Measurements from ENCODE around the gene JOSD2. TPM values are rescaled to one million over a fixed set of nuclear protein-coding genes. Genes with fewer than 3 reads are reported as not detected.

Gene JOSD2
- total RNA-seq, 1 donor from 2014 or later, result 20.5 TPM

- DNase-seq (ENCODE audit: low spot score), result no peak
Measured at GRCh38 chr19:50514346-50515167, 3.6 kb upstream of the JOSD2 start.

GRCh38 chr19:50513746-50514345 is 2.9 kb upstream of the JOSD2 start, which contains the start of gene ASPDH:
Gene ASPDH, minus strand, starts transcription at chr19:50513913. Its CDS starts 90 bp downstream, at chr19:50513823.
- no peak for DNase-seq (ENCODE audit: low spot score)

GRCh38 chr19:50512999-50513745 is 2.2 kb upstream of the JOSD2 start:
- DNase-seq (ENCODE audit: low spot score), result no peak

DNA sequence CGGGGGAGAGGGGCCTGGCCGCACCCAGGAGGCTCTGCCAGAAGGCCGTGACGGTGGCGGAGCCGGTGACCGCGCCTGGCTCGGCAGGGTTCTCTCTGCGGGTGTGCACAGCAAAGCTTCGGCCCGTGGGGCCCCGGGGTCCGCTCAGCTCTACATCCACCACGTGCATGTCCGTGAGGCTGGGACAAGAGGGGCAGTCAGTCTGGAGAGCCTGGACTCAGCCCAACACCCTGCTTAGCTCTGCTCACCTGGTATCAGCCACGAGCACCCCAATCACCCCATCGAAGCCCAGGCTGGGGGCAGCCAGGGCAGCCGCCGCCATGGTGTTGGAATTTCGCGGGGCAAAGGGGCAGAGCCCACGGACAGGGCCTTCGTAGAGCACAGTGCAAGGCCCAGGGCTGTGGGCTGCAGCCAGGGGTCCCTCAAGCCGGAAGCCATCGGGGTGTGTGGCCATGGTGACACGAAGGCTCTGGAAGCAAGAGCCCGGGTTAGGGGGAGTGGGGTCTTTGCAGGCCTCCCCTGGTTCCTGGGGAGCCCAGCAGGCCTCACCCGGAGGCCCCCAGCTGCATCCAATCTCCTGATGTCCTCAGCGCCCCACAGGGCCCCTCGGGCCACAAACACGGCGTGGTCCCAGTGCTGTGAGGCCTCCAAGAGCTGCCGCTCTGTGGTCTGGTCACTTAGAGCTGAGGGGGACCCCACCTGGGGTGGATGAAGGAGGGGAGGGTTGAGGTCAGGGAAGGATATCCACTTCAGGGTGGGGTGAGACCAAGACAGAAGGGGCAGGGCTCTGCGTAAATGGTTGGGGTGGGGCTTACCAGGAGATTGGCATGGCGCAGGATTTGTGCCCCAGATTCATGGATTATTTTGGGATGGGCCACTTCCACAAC is 1.4 kb upstream of the JOSD2 start:
- no peak for DNase-seq (ENCODE audit: low spot score)

- DNase-seq (ENCODE audit: low spot score), result no peak
Measured at GRCh38 chr19:50510700-50511068, 307 bp downstream of the JOSD2 start.

DNA sequence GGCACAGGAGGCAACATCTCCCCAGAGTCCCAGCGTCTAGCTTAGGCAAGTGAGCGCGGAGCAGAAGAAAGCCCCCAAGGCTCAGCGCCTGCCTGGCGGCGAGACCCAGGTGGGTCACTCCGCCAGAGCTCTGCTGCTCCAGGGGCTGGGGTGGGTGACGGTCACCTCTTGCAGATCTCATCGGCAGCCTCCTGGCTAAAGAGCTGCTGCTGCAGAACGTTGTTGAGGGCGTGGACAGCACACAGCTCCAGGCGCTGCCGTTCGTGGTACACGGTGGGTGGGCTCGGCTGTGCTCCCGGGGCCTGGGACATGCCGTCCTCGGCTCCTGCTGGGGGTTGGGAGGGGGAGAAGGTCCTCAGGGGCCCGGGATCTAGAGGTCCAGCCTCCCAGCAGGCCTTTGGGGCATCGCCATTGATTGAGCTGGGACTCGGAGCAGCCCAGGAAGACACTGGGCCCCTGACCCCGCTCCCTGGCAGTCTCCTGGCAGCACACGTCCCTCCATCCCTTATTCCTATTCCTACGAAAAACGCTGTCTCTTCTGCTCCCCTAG is 795 bp downstream of the JOSD2 start:
- DNase-seq (ENCODE audit: low spot score), result no peak

GRCh38 chr19:50509366-50509765 is 1.6 kb downstream of the JOSD2 start:
- DNase-seq (ENCODE audit: low spot score), result no peak

DNA sequence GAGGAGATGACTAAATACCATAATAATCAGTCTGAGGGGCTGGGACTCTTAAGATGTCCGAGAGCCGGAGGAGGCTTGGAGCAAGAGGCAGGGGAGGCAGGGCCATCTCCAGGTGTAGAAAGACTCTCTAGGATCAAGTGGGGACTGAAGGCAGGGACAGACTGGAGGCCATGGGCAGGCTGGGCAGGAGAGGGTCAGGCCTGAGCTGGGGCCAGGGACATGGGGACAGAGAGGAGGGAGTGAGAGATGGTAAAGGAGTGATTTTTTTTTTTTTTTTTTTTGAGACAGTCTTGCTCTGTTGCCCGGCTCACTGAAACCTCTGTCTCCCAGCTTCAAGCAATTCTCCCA is 2.2 kb downstream of the JOSD2 start:
- no peak for DNase-seq (ENCODE audit: low spot score)

DNA sequence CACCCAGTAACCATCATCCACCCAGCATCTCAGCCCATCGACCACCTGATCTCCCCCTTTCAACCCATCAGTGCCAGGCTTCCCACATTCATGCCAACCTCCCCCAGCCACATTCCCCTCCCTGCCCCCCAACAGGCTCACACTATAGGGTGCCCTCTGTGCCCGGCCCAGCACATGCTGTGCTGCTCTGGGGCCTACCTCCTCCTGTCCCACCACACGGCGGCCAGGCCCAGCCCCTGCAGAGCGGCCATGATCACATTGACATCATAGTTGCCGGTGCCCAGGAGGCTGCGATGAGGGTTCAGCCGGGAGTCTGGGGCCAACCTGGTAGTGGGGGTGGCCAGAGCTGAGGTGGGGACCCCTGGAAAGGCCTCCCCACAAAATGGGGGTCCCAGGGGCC is 3.6 kb downstream of the JOSD2 start:
- DNase-seq (ENCODE audit: low spot score), result no peak

GRCh38 chr19:50506700-50507099 is 4.3 kb downstream of the JOSD2 start:
- DNase-seq (ENCODE audit: low spot score), result no peak

DNA sequence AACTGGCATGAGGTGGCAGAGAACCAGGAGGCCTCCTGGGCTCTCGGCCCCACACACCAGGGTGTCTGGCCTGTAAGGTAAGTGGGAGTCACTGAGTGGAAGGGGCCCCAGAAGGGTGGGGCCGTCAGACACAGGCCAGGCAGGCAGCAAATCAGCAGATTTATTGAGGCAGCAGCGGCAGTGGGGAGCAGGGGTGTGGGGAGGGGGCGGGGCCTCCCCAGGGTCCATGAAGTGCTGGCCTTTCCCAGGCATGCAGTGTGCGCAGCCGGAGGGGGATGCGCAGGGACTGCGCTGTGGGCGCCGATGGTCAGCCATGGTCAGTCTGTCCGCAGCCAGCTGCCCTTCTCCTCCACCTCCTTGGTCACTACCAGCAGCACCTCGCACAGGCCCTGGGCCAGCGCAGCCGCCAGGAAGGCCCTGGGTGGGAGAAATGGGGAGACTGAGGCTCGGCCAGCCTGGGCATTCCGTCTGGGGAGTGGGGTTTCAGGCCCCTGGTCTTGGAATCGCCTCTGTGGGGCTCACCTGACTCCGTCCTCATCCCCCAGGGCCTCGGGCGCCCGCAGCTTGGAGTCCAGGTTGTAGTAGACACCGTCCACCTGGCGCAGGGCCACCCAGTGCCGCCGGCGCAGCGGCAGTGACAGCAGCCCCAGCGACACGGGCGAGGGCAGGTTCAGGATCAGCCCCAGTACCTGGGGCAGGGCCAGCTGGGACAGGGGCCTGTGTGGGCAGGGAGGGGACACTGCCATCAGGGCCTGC is 5.0 kb downstream of the JOSD2 start:
- no peak for DNase-seq (ENCODE audit: low spot score)

DNA sequence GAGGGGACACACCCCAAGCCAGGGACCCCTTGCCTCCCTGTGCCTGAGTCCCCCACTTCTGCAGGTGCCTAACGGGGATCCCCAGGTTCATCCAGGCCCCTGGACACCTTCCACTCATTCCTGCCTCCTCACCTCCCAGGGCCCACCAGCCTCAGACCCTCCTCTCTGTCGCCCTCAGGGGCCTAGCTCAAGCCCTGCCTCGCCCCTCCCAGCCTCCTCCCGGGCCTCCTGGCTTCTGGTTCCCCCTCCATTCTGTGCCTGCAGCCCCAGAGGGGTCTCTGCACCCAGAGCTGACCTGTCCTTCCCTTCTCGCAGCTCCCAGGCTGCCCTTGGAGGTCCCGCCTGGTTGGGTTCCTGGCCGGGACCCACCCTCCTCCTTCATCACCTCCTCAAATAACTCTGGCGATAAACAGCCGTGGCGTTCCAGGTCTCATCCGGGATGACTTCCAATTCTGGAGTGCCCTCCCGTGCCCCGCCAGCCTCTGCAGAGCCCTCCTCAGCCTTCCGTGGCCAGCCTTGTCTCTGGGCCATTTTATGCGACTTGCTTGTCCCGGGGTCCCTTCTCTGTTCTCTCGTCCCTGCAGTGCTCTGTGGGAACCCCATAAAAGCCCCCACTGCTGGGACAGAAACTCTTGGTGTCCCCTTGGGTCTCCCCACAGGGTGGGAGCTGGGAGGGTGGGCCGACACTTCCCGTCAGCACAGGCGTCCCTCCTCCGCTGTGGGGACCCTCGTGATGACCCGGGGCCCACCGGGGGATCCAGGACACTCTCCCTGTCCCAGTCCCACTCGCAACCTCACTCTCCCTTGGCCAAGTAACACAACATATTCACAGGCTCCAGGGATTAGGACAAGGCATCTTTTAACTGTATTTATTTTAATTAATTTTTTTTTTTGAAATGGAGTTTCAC is 9.2 kb downstream of the JOSD2 start:
- no peak for DNase-seq (ENCODE audit: low spot score)

GRCh38 chr19:50501186-50501567 is 9.8 kb downstream of the JOSD2 start:
- DNase-seq (ENCODE audit: low spot score), result no peak

- DNase-seq (ENCODE audit: low spot score), result no peak
Measured at GRCh38 chr19:50500753-50501151, 10.2 kb downstream of the JOSD2 start.

GRCh38 chr19:50500060-50500752 is 10.8 kb downstream of the JOSD2 start:
- DNase-seq (ENCODE audit: low spot score), result no peak

DNA sequence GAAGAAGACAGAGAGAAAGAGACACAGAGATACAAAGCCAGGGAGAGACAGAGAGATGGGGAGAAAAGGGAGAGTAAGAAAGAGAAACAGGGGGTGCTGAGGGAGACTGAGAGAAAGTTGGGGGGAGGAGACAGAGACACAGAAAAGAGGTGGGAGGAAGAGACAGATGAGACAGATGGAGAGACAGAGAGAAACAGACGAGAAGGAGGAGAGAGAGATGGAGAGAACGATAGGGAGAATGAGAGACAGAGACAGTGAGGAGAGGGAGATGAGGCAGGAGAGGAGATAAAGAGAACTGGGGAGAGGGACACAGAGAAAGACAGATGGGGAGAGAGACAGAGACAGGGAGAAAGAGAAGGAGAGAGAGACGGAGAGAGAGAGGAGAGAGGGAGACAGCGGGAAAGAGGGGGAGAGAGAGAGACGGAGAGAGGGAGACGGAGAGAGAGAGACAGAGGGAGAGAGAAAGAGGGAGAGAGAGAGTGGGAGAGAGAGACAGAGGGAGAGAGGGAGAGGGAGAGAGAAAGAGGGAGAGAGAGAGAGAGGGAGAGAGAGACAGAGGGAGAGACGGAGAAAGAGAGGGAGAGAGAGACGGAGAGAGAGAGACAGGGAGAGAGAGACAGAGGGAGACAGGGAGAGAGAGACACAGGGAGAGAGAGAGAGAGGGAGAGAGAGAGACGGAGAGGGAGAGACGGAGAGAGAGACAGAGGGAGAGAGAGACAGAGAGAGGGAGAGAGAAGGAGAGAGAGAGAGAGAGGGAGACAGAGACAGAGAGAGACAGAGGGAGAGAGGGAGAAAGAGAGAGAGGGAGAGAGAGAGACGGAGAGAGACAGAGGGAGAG is 12.6 kb downstream of the JOSD2 start:
- no peak for DNase-seq (ENCODE audit: low spot score)

DNA sequence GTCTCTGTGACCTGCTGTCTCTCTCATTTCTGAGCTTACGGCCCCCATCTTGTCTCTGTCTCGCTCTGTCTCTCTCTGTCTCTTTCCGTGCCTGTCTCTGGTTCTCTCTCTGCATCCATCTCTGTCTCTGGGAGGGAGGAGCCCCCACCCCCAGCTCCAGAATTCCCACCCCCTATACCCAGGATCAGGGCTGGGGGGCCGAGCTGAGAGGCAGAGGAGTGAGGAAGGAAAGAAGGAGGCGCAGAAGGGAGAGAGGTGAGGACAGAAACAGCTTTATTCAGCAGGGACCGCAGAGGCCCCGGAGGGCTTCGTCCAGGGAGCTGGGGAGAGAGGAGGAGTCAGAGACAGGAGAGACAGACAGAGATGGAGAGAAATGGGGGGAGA is 14.0 kb downstream of the JOSD2 start:
- DNase-seq (ENCODE audit: low spot score), result no peak
